T-helper 1 cell treated with Interleukin-12 subunit alpha and Interleukin-12 subunit beta and Interleukin-4 antibody, amounts not matched to agents 30 μg/mL and 1 μg/mL, for 36 hours (primary cell): ENCODE data around the gene TLE6.
"Not testable (repeated sequence)": the region's sequence is repeated elsewhere in the genome, so short reads cannot be mapped to it uniquely, and the experiment has no call there.

Experiments used
- H3K27ac Mint-ChIP-seq: one replicate; pipeline ENCODE4 v1.8.0; 2021; ENCODE audit warnings: mild to moderate bottlenecking, mixed read lengths
- H3K27me3 Mint-ChIP-seq: one replicate; pipeline ENCODE4 v1.8.0; 2021; ENCODE audit warnings: low read depth, mixed read lengths
- H3K36me3 Mint-ChIP-seq: one replicate; pipeline ENCODE4 v1.8.0; 2021; ENCODE audit warnings: low read depth, mixed read lengths
- H3K4me1 Mint-ChIP-seq: one replicate; pipeline ENCODE4 v1.8.0; 2021; ENCODE audit warnings: low read depth, mixed read lengths
- H3K4me3 Mint-ChIP-seq: one replicate; pipeline ENCODE4 v1.8.0; 2021; ENCODE audit warnings: mild to moderate bottlenecking, moderate library complexity, mixed read lengths
- H3K9me3 Mint-ChIP-seq: one replicate; pipeline ENCODE4 v1.8.0; 2021; ENCODE audit warnings: mixed read lengths

TLE6 gene

DNA sequence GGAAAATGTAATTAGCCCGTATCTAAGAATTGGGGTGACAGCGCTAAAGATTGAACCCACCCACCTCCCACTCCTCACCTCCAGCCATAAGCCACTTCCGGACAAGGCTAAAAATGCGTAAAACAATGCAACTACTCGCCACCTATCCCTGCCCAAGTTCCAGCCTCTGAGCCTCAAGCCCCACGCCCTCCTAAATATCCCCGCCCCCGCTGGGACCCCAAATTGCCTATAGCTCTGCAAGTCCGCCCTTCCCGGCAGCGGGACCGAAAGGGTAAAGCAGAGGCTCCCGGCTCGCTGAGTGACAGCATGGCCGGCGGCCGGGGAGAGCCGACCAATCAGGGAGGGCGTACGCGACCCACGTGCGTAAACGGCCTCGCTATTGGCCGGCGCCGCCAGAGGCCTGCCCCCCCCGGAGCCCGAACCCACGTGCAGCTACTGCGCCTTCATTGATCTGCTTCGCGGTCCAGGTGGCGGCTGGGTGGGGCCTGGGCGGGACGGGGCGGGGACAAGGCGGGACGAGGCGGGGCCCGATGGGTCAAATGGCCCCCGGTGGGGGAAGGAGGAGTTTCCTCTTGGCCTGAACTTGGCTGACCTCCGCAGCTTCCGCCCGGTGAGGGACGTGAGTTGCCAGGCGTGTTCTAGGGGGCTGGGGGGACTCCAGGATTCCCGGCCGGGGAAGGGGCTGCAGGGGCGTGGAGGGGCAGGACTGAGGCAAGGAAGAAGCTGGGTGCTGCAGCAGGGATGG is at the start of gene TLE6:
TLE6 (plus strand) TSS at position 564 of the 745 bp plus-strand sequence. CDS start 670 bp downstream, outside the sequence.
- peak within 1 kb of the TSS; percentile 84 for H3K27ac Mint-ChIP-seq
- peaks cover 11% of the 10 kb centered on the region for H3K4me1 Mint-ChIP-seq
- H3K9me3 Mint-ChIP-seq = no peaks in the 10 kb centered on the region
- H3K36me3 Mint-ChIP-seq = no peaks in the 10 kb centered on the region
- peaks cover 11% of the 10 kb centered on the region for H3K27me3 Mint-ChIP-seq
- H3K4me3 Mint-ChIP-seq = peak within 1 kb of the TSS; percentile 89

DNA sequence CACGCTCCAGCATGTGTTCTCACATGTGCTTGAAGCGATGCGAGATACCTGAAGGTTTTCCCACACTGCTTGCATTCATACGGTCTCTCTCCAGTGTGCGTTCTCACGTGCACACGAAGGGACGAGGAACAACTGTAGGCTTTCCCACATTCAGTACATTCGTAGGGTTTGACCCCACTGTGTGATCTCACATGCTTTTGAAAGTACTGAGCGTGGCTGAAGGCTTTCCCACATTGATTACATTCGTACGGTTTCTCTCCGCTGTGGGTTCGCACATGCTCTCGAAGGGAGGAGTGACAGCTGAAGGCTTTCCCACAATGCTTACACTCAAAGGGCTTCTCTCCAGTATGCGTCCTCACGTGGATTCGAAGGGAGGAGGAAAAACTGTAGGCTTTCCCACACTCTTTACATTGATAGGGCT is 43.9 kb upstream of the TLE6 start:
- H3K4me1 Mint-ChIP-seq = no peaks in the 10 kb centered on the region
- H3K27me3 Mint-ChIP-seq = no peaks in the 10 kb centered on the region
- peak overlapping the region; percentile 20 for H3K27ac Mint-ChIP-seq
- H3K36me3 Mint-ChIP-seq = peaks cover 54% of the 10 kb centered on the region
- peaks cover 46% of the 10 kb centered on the region for H3K9me3 Mint-ChIP-seq
- no peak overlapping the region for H3K4me3 Mint-ChIP-seq

DNA sequence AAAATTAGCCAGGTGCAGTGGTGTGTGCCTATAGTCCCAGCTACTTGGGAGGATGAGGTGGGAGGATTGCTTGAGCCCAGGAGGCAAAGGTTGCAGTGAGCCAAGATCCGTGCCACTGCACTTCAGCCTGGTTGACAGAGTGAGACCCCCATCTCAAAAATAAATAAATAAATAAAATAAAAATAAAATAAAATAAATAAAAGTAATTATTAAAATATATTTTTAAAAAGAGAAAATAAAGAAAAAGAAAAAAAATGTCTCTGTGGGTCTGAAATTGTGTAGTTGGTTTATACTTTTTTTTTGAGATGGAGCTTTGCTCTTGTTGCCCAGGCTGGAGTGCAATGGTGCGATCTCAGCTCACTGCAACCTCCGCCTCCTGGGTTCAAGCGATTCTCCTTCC is 41.5 kb upstream of the TLE6 start:
- not testable (repeated sequence) for H3K4me1 Mint-ChIP-seq, H3K4me3 Mint-ChIP-seq, H3K27ac Mint-ChIP-seq, H3K27me3 Mint-ChIP-seq
- Mint-ChIP-seq H3K9me3 (peaks cover 45% of the 10 kb centered on the region), H3K36me3 (peaks cover 57% of the 10 kb centered on the region)

DNA sequence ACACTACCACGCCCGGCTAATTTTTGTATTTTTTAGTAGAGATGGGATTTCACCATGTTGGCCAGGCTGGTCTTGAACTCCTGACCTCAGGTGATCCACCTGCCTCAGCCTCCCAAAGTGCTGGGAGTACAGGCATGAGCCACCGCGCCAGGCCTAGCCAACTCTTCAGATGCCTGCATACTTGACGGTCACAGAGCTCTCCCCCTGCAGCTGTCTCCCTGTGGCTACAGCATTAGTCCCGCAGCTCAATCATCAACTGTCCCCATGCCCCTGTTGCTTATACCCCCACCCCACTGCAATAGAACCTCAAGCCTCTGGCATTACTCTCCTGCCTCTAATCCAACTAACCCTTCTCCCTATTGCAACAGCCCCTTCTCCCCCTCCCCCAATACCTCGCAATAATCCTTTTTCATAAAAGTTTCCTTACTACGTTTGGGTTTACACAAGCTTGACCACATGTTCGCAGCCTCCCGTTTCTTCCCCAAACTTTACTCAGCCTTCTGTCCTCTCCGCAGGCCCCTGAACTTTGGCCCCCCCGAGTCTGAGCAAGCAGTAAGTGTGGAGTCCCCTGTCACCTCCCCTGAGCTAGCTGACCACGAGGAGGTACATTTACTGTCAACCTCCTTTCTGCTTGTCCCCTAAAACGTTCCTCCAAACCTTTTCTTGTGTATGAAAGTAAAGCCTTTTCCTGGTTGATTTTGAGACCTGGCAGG is 34.3 kb upstream of the TLE6 start:
- no peaks in the 10 kb centered on the region for H3K27me3 Mint-ChIP-seq
- H3K36me3 Mint-ChIP-seq = peaks cover 18% of the 10 kb centered on the region
- H3K4me1 Mint-ChIP-seq = peaks cover 16% of the 10 kb centered on the region
- H3K4me3 Mint-ChIP-seq = peak overlapping the region; percentile 30
- peaks cover 13% of the 10 kb centered on the region for H3K9me3 Mint-ChIP-seq
- no peak overlapping the region for H3K27ac Mint-ChIP-seq

DNA sequence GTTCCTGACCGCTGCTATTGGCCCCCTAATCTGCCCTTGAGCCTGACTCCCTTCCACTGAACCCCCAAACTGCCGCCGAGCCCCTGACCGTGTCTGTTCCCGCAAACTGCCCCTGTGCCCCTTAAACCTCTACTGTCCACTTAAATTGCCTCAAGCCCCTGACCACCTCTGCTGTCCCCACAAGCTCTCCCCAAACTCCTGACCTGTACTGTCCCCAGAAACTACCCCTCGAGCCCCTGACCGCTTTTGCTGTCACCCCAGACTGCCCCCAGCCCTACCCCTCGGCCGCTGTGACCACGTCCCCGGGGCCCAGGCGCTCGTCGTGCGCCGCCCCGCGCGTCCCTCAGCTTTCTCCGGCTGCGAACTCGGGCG is 33.0 kb upstream of the TLE6 start:
- Mint-ChIP-seq H3K4me3 (peak overlapping the region; percentile 93), H3K9me3 (peaks cover 7% of the 10 kb centered on the region), H3K27ac (peak overlapping the region; percentile 67), H3K27me3 (no peaks in the 10 kb centered on the region), H3K36me3 (peaks cover 16% of the 10 kb centered on the region), H3K4me1 (peaks cover 21% of the 10 kb centered on the region)

DNA sequence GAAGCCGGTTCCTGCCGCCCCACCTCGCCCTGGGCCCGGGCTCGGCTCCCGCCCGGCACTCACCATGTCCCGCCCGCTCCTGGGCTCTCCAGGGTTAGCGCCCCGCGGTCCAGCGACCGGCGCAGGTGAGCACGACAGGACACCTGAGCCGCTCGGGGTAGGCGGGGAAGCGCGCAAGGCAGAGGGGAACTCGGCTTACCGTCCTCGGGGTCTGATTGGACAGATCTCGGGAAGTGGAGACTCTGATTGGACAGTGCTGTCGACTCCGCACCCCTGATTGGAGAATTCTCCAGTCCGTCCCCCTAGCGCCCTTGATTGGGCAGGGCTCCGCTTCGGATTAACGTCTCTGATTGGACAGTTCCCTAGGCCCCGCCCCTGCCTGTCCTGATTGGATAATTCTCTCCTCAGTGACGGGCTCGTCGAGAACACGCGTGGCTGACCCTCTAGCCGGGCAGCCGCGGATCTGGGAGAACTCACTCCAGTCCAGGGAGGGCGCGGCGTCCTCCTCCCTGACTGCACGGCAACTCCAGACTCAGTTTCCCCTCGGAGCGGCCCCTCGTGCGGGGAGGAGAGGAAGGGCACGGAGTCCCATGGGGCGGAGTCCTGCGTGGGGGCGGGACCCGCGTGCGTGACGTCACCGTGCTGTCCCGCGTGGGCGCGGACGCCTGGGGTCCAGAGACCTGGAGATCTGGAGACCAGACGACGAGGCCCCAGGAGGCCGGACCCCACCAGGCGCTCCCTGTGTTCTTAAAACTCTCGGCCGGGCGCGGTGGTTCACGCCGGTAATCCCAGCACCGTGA is 32.4 kb upstream of the TLE6 start, which contains the start of gene ZNF77:
ZNF77 (minus strand) TSS at position 197 of the 800 bp plus-strand sequence; CDS start at position 66, 131 bp downstream.
- peaks cover 6% of the 10 kb centered on the region for H3K9me3 Mint-ChIP-seq
- H3K4me3 Mint-ChIP-seq = peak within 1 kb of the TSS; percentile 93
- peaks cover 27% of the 10 kb centered on the region for H3K4me1 Mint-ChIP-seq
- H3K27ac Mint-ChIP-seq = peak within 1 kb of the TSS; percentile 96
- H3K27me3 Mint-ChIP-seq = no peaks in the 10 kb centered on the region
- H3K36me3 Mint-ChIP-seq = peaks cover 13% of the 10 kb centered on the region

DNA sequence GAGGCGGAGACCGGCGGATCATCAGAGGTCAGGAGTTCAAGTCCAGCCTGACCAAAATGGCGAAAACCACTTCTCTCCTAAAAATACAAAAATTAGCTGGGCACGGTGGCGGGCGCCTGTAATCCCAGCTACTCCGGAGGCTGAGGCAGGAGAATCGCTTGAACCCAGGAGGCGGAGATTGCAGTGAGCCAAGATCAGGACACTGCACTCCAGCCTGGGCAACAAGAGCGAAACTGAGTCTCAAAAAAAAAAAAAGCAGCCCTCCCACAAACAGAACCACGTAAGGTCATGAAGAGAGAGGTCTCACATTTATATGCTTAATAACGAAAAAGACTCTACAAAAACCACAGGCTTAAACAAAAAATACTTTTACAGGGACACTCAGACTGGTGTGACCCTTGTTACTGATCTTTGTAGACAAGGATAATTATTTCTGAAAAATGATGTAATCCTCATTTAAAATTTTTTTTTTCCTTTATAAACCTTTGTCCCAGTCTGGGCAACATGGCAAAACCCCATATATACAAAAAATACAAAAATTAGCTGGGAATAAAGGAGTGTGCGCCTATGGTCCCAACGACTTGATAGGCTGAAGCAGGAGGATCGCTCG is 31.7 kb upstream of the TLE6 start:
- Mint-ChIP-seq H3K27me3 (no peaks in the 10 kb centered on the region), H3K4me1 (peaks cover 28% of the 10 kb centered on the region), H3K4me3 (peak overlapping the region; percentile 93), H3K9me3 (peaks cover 6% of the 10 kb centered on the region), H3K36me3 (peaks cover 12% of the 10 kb centered on the region), H3K27ac (peak overlapping the region; percentile 96)

DNA sequence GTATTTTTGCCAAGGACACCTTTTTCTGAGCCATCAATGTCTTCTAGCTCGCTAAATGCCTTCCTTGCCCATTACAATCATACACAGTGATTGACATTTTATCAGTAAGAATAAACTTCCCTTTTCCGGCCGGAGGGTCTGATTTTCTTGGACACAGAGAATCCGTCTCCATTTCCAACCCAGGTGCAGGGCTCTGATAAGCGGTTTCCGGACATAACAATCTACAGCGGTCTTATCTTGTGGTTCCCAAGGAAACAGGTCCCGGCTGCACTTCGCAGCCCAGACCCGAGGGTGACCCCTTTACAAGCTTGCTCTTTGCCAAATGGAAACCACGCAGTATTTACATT is 27.5 kb upstream of the TLE6 start:
- Mint-ChIP-seq H3K27me3 (no peaks in the 10 kb centered on the region), H3K4me1 (peaks cover 24% of the 10 kb centered on the region), H3K4me3 (peak overlapping the region; percentile 93), H3K9me3 (peaks cover 3% of the 10 kb centered on the region), H3K36me3 (peaks cover 11% of the 10 kb centered on the region), H3K27ac (peak overlapping the region; percentile 95)

DNA sequence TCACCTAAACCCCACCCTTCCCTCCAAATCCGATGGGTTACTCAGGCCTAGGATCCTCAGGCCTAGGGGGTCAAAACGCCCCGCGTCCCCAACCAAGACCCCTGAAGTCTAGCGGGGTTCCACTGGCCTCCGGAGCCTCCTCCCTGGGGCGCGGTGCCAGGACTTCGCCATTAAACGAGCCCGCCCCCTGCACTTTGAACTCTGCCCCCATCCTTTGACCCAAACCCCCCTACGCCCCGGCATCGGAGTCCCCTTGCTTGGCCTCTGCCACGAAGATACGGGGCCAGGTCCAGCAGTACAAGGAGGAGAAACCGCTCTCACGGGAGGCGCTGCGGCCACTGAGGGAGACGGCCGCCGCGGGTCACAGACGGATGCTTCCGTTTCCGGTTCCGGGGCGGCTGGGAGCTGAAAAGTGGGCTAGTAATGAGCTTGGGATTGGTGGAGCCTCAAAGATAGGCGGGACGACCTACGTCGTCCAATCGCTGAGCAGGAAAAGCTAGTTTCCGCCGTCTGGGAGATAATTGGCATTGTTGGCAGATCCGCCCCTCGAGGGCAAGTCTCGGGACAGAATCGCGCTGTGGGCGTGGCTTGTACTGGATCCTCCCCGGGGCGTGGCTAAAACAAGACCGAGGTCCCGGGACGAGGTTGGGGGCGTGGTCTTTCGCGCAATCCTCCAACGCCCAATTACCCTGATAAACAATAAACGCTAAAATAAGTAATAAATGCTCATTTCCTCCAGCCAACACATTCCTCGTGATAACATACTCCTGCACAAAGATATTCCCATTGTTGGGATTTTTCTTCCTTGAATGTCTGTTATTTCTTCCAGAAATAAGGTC is 26.9 kb upstream of the TLE6 start:
- peaks cover 22% of the 10 kb centered on the region for H3K4me1 Mint-ChIP-seq
- peak overlapping the region; percentile 93 for H3K4me3 Mint-ChIP-seq
- no peaks in the 10 kb centered on the region for H3K27me3 Mint-ChIP-seq
- H3K36me3 Mint-ChIP-seq = peaks cover 11% of the 10 kb centered on the region
- peak overlapping the region; percentile 95 for H3K27ac Mint-ChIP-seq
- H3K9me3 Mint-ChIP-seq = peaks cover 3% of the 10 kb centered on the region

DNA sequence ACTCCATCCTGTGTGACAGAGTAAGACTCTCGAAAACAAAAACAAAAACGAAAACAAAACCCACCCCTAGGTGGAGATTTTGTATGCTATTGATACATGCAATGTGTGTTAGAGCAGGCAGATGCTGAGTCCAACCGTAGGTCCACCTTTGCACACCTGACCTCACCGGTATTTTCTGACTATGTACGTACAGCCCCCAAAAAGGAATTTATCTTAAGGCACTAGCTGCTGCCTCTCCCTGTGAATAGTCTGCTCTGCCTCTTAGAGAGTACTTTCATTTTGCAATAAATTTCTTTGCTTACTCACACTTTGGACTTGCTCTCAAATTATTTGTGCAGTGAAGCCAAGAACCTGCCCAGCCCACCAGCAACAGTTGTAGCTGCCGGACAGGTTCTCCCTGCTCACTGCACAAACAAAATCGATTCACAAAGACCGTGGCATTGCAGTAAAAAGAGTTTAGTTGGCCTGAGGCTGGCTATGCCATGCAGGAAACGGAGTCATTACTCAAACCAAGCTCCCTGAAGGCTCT is 24.3 kb upstream of the TLE6 start:
- no peak overlapping the region for H3K4me3 Mint-ChIP-seq
- H3K27ac Mint-ChIP-seq = no peak overlapping the region
- H3K4me1 Mint-ChIP-seq = peaks cover 15% of the 10 kb centered on the region
- H3K9me3 Mint-ChIP-seq = no peaks in the 10 kb centered on the region
- H3K27me3 Mint-ChIP-seq = no peaks in the 10 kb centered on the region
- H3K36me3 Mint-ChIP-seq = peaks cover 5% of the 10 kb centered on the region

DNA sequence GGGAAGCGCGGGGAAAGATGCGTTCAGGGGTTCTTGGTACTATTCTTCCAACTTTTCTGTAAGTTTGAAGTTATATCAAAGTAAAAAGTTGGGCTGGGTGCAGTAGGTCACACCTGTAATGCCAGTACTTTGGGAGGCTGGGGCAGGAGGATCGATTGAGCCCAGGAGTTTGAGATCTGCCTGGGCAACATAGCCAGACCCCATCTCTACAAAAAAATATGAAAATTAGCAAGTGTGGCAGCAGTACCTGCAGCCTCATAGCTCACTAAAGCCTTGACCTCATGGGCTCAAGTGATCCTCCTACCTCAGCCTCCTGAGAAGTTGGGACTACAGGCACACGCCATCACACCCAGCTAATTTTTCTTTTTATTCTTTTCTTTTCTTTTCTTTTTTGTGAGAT is 20.2 kb upstream of the TLE6 start:
- no peaks in the 10 kb centered on the region for H3K9me3 Mint-ChIP-seq
- no peak overlapping the region for H3K4me3 Mint-ChIP-seq
- no peaks in the 10 kb centered on the region for H3K27me3 Mint-ChIP-seq
- H3K4me1 Mint-ChIP-seq = peaks cover 3% of the 10 kb centered on the region
- H3K36me3 Mint-ChIP-seq = no peaks in the 10 kb centered on the region
- H3K27ac Mint-ChIP-seq = no peak overlapping the region

DNA sequence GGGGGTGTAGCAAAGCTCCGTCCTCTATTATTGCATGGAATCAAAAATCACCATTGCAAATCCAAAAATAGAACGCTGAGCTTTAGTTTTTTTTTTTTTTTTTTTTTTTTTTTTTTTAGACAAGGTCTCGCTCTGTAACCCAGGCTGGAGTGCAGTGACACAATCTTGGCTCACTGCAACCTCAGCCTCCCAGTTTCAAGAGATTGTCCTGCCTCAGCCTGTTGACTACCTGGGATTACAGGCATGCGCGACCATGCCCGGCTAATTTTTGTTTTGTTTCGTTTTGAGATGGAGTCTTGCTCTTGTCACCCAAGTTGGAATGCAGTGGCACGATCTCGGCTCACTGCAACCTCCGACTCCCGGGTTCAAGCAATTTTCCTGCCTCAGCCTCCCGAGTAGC is 17.2 kb upstream of the TLE6 start:
- H3K9me3 Mint-ChIP-seq = no peaks in the 10 kb centered on the region
- no peak overlapping the region for H3K27ac Mint-ChIP-seq
- H3K4me3 Mint-ChIP-seq = no peak overlapping the region
- no peaks in the 10 kb centered on the region for H3K36me3 Mint-ChIP-seq
- peaks cover 5% of the 10 kb centered on the region for H3K4me1 Mint-ChIP-seq
- H3K27me3 Mint-ChIP-seq = no peaks in the 10 kb centered on the region

DNA sequence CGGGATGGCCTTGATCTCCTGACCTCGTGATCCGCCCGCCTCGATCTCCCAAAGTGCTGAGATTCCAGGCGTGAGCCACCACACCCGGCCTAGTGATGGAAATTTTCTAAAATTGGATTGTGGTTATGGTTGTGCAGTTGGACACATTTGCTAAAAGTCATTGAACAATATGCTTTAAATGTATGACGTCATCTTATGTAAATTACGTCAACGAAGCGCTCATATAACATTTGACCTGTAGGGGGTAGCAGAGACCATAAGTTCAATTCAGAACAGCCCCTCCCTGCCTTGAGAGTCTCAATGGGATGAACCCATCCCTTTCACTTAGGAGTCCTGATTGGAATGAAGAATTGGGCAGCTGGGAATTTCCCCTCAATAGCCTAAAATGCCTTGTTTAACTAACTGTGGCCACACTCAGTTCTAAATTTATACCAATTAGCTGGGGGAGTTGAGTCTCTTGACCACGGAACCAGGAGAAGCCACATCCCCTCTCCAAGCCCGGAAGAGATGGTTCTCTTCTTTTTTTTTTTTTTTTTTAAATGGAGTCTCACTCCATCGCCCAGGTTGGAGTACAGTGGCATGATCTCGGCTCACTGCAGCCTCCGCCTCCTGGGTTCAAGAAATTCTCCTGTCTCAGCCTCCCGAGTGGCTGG is 15.2 kb upstream of the TLE6 start:
- Mint-ChIP-seq H3K4me1 (peaks cover 5% of the 10 kb centered on the region), H3K27me3 (no peaks in the 10 kb centered on the region), H3K27ac (no peak overlapping the region), H3K36me3 (no peaks in the 10 kb centered on the region), H3K4me3 (no peak overlapping the region), H3K9me3 (no peaks in the 10 kb centered on the region)
